ENCODE results near the gene UNC13A. TPM values are rescaled to one million over a fixed set of nuclear protein-coding genes. Genes with fewer than 3 reads are reported as not detected.

UNC13A gene
- total RNA-seq, 6 donors from 2014 or later, result under 0.01 to 0.54 (median 0.33) TPM; not detected in 1

DNA sequence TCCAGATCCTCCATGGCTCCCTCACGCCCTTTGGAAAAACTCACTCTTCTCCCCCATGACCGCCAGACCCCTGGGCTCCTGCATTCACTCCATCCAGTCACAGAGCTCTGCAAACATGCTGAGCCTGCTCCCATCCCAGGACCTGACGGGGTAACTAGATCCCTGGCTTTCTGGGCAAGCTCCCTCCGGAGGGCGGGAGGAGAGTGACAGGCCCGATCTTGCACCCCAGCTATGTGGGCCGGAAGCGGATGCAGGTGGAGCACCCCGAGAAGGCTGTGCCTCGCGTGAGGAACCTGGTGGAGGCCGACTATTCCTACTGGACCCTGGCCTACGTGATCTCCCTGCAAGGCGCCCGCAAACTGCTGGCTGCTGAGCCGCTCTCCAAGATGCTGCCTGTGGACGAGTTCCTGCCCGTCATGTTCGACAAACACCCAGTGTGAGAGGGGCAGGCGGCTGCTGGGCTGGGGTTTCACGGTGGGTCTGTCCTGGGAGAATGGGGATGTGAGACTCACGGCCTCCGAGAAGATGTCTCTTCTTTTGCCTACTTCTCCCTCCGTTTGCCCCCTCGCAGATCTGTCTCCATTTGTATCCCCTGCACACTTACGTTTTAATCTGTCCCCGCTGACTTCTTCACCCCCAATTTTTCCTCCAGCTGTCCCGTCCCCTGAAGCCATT, 107.5 kb downstream of the UNC13A start:
- DNase-seq (peak in 1 of 2 donors; percentile 76), ATAC-seq (ENCODE audit: low FRiP score in 2 of 2) (no peak)
- H3K9me3 ChIP-seq, result no peaks in the 10 kb centered on the region
- peaks cover 15 to 73% (median 54%) of the 10 kb centered on the region in 4 donors for H3K36me3 ChIP-seq
- H3K27ac ChIP-seq, result no peak overlapping the region
- H3K27me3 ChIP-seq, result no peaks in the 10 kb centered on the region
- TF ChIP-seq EP300 (IDR thresholded peaks at IDR 0.05), result no peak
- TF ChIP-seq POLR2AphosphoS5 (IDR thresholded peaks at IDR 0.05), result no peak
- no peak for TF ChIP-seq POLR2A (IDR thresholded peaks at IDR 0.05)
- TF ChIP-seq, protein P1, sequence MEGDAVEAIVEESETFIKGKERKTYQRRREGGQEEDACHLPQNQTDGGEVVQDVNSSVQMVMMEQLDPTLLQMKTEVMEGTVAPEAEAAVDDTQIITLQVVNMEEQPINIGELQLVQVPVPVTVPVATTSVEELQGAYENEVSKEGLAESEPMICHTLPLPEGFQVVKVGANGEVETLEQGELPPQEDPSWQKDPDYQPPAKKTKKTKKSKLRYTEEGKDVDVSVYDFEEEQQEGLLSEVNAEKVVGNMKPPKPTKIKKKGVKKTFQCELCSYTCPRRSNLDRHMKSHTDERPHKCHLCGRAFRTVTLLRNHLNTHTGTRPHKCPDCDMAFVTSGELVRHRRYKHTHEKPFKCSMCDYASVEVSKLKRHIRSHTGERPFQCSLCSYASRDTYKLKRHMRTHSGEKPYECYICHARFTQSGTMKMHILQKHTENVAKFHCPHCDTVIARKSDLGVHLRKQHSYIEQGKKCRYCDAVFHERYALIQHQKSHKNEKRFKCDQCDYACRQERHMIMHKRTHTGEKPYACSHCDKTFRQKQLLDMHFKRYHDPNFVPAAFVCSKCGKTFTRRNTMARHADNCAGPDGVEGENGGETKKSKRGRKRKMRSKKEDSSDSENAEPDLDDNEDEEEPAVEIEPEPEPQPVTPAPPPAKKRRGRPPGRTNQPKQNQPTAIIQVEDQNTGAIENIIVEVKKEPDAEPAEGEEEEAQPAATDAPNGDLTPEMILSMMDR (IDR thresholded peaks at IDR 0.05), result no peak
- WGBS, 2 donors, result 91 to 92% methylated on average over 19 to 28 of the region's 28 CpGs
- peaks cover 0 to 7% (median 2%) of the 10 kb centered on the region in 4 donors for H3K4me1 ChIP-seq
- H3K4me3 ChIP-seq, result no peak overlapping the region

DNA sequence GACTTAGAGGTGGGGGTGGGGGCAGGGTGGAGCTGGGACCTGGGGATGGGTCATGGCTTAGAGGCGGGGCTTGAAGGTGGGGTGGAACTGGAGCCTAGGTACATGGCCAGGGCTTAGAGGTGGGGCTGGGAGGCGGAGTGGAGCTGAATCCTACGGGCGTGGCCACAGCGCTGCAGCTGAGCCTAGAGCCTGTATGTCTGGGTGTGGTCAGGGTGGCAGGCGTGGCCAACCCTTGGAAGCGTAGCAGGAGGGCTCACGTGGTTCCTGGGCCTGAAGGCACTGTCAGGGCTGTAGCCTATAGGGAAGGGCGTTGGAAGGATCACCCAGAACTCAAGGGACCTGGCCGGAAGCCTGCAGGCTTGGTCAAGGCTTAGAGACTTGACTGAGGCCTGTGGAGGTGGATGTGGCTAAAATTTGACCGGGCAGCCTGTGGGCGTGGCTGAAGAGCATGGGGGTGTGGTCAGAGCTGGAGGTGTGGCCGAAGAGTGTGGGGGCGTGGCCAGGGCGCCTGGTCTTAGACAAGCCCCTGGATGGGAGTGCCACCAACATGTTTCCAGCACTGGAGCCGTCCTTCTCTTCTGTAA, 108.4 kb downstream of the UNC13A start:
- no peak for TF ChIP-seq POLR2A (IDR thresholded peaks at IDR 0.05)
- TF ChIP-seq EP300 (IDR thresholded peaks at IDR 0.05), result no peak
- no peak for TF ChIP-seq POLR2AphosphoS5 (IDR thresholded peaks at IDR 0.05)
- TF ChIP-seq, protein P1 (IDR thresholded peaks at IDR 0.05), result no peak
- Histone ChIP-seq H3K4me3 (no peak overlapping the region), H3K27ac (no peak overlapping the region), H3K36me3 (peaks cover 15 to 80% (median 58%) of the 10 kb centered on the region in 4 donors), H3K9me3 (no peaks in the 10 kb centered on the region), H3K27me3 (no peaks in the 10 kb centered on the region), H3K4me1 (peaks cover 0 to 7% (median 2%) of the 10 kb centered on the region in 4 donors)
- peak; percentile 49 to 88 for DNase-seq
- 58 to 62% methylated on average over 16 of the region's 16 CpGs for WGBS, 2 donors
- ATAC-seq (ENCODE audit: low FRiP score in 2 of 2), result peak; percentile 68 to 74

DNA sequence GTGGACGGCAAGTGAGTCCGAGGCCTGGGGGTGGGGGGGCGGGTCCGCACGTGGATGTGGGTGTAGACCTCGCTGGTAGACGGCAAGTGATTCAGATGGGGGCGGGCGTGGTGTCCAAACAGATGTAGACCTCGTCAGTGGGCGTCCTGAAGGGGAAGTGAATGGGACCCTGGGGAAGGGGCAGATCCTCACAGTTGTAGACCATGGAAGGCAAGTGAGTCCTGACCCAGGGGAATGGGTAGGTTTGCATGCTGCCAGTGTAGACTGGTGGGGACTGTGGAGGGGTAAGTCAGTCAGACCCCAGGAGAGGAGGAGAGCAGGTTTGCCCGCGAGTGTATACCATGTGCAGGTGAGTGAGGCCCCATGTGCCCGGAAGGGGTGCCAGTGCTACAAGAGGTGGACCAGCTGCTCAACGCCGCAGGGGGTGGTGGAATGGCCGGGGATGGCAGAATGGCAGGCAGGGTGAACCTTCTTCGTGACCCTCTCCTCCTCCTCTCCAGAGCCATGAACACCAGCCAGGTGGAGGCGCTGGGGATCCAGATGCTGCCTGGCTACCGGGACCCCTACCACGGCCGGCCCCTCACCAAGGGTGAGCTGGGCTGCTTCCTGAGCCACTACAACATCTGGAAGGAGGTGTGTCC, 110.6 kb downstream of the UNC13A start:
- Histone ChIP-seq H3K4me1 (peaks cover 0 to 14% (median 4%) of the 10 kb centered on the region in 4 donors), H3K4me3 (no peak overlapping the region), H3K27ac (no peak overlapping the region), H3K36me3 (peaks cover 17 to 94% (median 64%) of the 10 kb centered on the region in 4 donors), H3K9me3 (no peaks in the 10 kb centered on the region), H3K27me3 (no peaks in the 10 kb centered on the region)
- DNase-seq (no peak), ATAC-seq (ENCODE audit: low FRiP score in 2 of 2) (no peak)
- 83 to 91% methylated on average over 13 to 21 of the region's 22 CpGs for WGBS, 2 donors
- TF ChIP-seq, protein P1 (IDR thresholded peaks at IDR 0.05), result no peak
- no peak for TF ChIP-seq EP300 (IDR thresholded peaks at IDR 0.05)
- TF ChIP-seq POLR2AphosphoS5 (IDR thresholded peaks at IDR 0.05), result no peak

DNA sequence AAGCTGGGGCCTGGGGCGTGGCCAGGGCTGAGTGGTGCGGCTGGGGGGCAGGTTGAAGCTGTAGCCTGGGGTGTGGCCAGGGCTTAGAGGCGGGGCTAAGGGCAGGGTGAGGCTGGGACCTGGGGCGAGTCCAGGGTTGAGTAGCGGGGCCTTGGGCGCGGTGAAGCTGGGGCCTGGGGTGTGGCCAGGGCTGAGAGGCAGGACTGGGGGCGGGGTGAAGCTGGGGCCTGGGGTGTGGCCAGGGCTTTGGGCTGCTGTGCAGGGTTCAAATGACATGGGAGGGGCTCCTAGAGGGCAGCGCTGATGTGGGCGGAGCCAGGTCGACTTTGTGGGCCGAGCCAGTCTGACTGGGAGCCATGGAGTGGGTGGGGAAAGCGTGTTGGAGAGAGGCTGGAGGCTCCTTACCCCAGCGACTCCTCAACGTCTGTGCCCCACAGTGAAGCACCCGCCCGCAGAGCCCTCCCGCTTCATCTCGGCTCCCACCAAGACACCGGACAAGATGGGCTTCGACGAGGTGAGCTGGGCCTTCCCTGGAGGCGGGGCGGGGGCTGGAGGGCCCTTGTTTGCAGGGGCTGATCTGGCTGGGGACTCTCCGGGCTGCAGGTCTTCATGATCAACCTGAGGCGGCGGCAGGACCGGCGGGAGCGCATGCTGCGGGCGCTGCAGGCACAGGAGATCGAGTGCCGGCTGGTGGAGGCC, 111.2 kb downstream of the UNC13A start:
- 68 to 77% methylated on average over 21 to 28 of the region's 34 CpGs for WGBS, 2 donors
- Histone ChIP-seq H3K27ac (peak overlapping the region in 1 of 4 donors; percentile 35), H3K36me3 (peaks cover 20 to 94% (median 64%) of the 10 kb centered on the region in 4 donors)

More for the DNA sequence above, 111.2 kb downstream of the UNC13A start:
- DNase-seq (peak; percentile 69 to 87), ATAC-seq (ENCODE audit: low FRiP score in 2 of 2) (peak; percentile 58 to 75)
- Histone ChIP-seq H3K4me1 (peaks cover 0 to 14% (median 4%) of the 10 kb centered on the region in 4 donors), H3K9me3 (no peaks in the 10 kb centered on the region), H3K4me3 (no peak overlapping the region), H3K27me3 (no peaks in the 10 kb centered on the region)
- TF ChIP-seq EP300 (IDR thresholded peaks at IDR 0.05), result no peak
- TF ChIP-seq POLR2A (IDR thresholded peaks at IDR 0.05), result no peak
- TF ChIP-seq, protein P1 (IDR thresholded peaks at IDR 0.05), result no peak
- no peak for TF ChIP-seq POLR2AphosphoS5 (IDR thresholded peaks at IDR 0.05)

Data from upper lobe of left lung (tissue), 6 donors.